Measurements from ENCODE around the gene IL20RB.

Gene IL20RB, protein sequence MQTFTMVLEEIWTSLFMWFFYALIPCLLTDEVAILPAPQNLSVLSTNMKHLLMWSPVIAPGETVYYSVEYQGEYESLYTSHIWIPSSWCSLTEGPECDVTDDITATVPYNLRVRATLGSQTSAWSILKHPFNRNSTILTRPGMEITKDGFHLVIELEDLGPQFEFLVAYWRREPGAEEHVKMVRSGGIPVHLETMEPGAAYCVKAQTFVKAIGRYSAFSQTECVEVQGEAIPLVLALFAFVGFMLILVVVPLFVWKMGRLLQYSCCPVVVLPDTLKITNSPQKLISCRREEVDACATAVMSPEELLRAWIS

DNA sequence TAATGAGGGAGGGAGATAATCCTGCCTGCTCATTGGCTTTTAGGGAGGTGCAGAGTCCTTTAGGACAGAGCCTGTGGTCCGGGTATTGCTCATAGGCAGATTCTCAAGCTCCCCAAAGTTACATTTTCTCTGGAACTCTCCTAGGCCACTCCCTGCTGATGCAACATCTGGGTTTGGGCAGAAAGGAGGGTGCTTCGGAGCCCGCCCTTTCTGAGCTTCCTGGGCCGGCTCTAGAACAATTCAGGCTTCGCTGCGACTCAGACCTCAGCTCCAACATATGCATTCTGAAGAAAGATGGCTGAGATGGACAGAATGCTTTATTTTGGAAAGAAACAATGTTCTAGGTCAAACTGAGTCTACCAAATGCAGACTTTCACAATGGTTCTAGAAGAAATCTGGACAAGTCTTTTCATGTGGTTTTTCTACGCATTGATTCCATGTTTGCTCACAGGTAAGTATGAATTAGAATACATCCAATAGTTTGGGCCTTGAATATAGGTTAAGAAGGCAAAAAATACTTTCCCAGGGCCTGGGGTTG is at the start of gene IL20RB:
TSS of gene IL20RB (plus strand) at position 233 of the 538 bp plus-strand sequence. CDS start at position 364, 131 bp downstream.
- DNase-seq (ENCODE audit: low read depth) = no peak

GRCh38 chr3:136908297-136908696 is 49.5 kb upstream of the IL20RB start:
- DNase-seq (ENCODE audit: low read depth) = no peak

GRCh38 chr3:136909187-136909586 is 48.6 kb upstream of the IL20RB start:
- DNase-seq (ENCODE audit: low read depth) = no peak

GRCh38 chr3:136910697-136911096 is 47.1 kb upstream of the IL20RB start:
- DNase-seq (ENCODE audit: low read depth) = no peak

DNA sequence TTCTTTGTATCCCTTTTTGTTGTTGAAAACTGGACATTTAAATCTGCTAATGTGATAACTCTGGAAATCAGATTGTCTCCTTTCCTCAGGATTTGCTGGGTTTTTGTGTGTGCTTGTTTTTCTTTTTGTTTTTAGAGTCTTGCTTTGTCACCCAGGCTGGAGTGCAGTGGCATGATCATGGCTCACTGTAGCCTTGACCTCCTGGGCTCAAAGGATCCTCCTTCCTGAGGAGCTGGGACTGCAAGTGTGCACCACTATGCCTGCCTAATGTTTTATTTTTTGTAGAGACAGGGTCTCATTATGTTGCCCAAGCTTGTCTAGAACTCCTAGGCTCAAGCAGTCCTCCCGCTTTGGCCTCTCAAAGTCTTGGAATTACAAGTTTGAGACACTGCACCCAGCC is 44.6 kb upstream of the IL20RB start:
- no peak for DNase-seq (ENCODE audit: low read depth)

DNA sequence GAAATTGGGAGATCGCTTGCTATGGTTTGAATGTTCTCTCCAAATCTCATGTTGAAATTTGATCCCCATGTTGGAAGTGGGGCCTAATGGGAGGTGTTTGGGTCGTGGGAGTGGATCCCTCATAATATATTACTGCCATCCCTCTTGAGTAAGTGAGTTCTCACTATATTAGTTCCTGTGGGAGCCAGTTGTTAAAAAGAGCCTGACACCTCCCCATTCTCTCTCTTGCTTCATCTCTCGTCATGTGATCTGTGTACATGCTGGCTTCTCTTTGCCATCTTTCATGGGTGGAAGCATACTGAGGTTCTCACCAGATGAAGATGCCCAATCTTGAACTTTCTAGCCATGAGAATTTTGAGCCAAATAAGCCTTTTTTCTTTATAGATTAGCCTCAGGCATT is 43.0 kb upstream of the IL20RB start:
- no peak for DNase-seq (ENCODE audit: low read depth)

DNA sequence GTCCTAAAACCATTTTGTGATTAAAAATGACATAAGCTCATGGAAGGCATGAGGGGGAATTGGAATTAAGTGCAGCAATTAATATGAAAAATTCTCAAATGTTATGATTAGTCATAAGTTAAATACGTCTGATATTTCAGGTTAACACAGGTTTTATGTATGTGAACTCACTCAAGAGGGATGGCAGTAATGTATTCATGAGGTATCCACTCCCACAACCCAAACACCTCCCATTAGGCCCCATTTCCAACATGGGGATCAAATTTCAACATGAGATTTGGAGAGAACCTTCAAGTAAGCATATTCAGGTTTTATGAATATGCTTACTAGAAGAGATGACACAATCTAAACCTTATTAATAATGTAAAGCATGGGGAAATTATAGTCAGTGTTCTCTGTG is 41.6 kb upstream of the IL20RB start:
- DNase-seq (ENCODE audit: low read depth) = no peak

- DNase-seq (ENCODE audit: low read depth) = no peak
These were observed 37.8 kb upstream of the IL20RB start for GRCh38 chr3:136919799-136920580.

- no peak for DNase-seq (ENCODE audit: low read depth)
These were observed 36.7 kb upstream of the IL20RB start for GRCh38 chr3:136920904-136921611.

GRCh38 chr3:136925425-136926190 is 32.2 kb upstream of the IL20RB start:
- no peak for DNase-seq (ENCODE audit: low read depth)

GRCh38 chr3:136928240-136928639 is 29.5 kb upstream of the IL20RB start:
- DNase-seq (ENCODE audit: low read depth) = no peak

GRCh38 chr3:136929977-136930670 is 27.7 kb upstream of the IL20RB start:
- DNase-seq (ENCODE audit: low read depth) = no peak

- no peak for DNase-seq (ENCODE audit: low read depth)
These were observed 26.2 kb upstream of the IL20RB start for GRCh38 chr3:136931606-136932005.

GRCh38 chr3:136932523-136932922 is 25.3 kb upstream of the IL20RB start:
- DNase-seq (ENCODE audit: low read depth) = no peak

DNA sequence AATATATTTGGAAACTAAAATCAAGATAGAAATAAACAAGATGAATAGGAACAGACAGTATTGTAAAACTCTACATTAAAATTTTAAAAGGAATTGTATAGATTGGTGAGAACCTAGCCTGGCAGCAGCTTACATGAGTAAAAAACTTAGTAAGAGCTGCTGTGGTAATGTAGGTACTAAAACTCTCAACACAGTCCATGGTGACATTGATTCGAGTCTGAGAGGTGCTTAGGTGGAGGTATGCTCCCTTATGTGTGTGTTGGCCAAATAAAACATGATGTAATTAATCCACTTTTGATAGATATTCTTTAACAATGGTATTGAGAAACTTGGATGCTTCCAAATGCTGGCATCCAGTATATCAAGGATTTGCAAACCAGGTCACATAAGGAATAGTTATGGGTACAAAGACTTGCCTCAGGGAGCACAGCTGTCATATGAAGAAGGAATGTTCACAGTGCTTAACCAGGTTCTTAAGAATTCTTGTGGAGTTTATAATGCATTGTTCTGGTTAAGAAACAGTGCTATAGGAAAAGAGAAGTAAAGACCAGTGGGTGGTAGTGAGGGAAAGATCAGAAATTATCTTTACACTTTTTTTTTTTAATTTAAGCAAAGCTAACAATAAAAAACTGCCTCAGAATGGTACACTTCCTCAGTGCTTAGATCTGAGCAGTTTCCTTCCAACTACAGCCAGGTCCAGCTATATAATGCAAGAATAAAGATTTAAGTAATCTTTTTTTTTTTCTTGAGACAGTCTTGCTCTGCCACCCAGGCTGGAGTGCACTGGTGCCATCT is 24.6 kb upstream of the IL20RB start:
- DNase-seq (ENCODE audit: low read depth) = no peak

DNA sequence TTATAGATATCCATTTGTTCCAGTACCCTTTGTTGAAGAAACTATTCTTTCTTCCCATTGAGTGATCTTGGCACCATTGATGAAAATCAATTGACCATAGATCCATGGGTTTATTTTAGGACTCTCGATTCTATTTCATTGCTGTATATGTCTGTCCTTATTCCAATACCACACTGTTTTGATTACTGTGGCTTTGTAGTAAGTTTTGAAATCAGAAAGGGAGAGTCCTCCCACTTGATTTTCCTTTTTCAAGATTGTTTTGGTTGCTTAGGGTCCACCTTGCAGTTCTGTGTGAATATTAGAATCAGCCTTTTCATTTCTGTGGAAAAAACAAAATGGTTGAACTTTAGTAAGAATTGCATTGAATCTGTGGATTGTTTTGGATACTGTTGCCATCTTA is 20.6 kb upstream of the IL20RB start:
- DNase-seq (ENCODE audit: low read depth) = no peak

GRCh38 chr3:136937851-136938250 is 19.9 kb upstream of the IL20RB start:
- no peak for DNase-seq (ENCODE audit: low read depth)

DNA sequence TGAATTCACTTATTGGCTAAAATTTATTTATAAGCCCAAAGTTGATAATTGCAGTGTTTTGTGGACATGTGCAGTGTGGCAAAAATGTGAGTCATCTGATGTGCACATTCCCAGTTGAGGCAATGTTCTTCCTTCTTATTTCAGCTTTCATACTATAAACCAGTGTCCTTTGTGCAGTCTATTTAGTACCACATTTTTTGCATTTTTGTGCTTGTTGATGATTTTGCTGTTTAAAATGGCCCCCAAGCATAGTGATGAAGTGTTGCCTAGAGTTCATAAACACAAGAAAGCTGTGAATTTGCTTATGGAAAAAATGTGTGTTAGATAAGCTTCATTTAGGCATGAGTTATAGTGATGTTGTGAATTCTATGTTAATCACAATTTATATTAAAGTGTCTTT is 19.4 kb upstream of the IL20RB start:
- DNase-seq (ENCODE audit: low read depth) = no peak

- no peak for DNase-seq (ENCODE audit: low read depth)
These were observed 18.3 kb upstream of the IL20RB start for GRCh38 chr3:136939489-136939888.

- DNase-seq (ENCODE audit: low read depth) = no peak
These were observed 15.0 kb upstream of the IL20RB start for GRCh38 chr3:136942803-136943202.

All from activated T-cell treated with anti-CD3 and anti-CD28 coated beads for 48 hours (primary cell).